ENCODE data around the gene PEX5L.

- TF ChIP-seq POLR2A (IDR thresholded peaks at IDR 0.05; ENCODE audit: low read length) (no peak), GATA1 (IDR thresholded peaks at IDR 0.05; ENCODE audit: low read depth, low read length) (no peak)
Observed at GRCh38 chr3:179848711-179849110, 188.0 kb downstream of the PEX5L start.
